HG03095 (cell line): ENCODE data around the gene AGO1.
"Not testable (repeated sequence)": the region's sequence is repeated elsewhere in the genome, so short reads cannot be mapped to it uniquely, and the experiment has no call there.

Experiments
- ATAC-seq: cut with Tn5 transposase; IDR thresholded peaks from one replicate; pipeline ENCODE4 v1.9.1; 2021; ENCODE audit warnings: moderate library complexity; ENCODE audit not compliant: unreplicated experiment

Gene AGO1

GRCh38 chr1:35866991-35867390 is 16.0 kb upstream of the AGO1 start:
- no peak for ATAC-seq

- not testable (repeated sequence) for ATAC-seq
Measured at GRCh38 chr1:35869245-35869950, 13.6 kb upstream of the AGO1 start.

GRCh38 chr1:35870651-35871309 is 12.2 kb upstream of the AGO1 start:
- no peak for ATAC-seq

DNA sequence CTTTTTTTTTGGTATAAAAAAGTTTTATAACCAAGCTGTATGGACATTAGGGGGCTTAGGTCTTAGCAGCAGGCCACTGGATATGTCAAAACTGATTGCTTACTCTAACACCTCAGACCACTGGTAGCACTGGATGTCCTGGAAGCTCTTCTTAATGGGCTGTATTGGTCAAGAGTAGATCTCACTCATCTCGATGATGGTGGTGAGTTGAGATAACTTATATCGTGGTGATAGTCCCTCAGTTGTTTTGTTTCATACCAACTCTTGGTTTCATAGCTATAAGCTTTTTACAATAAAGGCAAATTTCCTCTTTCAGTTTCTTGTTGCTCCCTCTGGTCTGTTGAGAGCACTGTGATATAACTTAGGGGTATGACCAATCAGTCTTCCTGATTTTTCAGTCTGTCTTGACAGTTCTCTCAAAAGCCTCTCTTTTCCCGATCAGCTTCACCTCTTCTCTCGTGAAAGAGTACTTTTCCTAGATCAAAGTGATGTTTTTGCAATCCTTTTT is 9.7 kb upstream of the AGO1 start:
- ATAC-seq, result no peak

GRCh38 chr1:35874115-35874514 is 8.9 kb upstream of the AGO1 start:
- not testable (repeated sequence) for ATAC-seq

GRCh38 chr1:35876988-35877387 is 6.0 kb upstream of the AGO1 start:
- no peak for ATAC-seq

DNA sequence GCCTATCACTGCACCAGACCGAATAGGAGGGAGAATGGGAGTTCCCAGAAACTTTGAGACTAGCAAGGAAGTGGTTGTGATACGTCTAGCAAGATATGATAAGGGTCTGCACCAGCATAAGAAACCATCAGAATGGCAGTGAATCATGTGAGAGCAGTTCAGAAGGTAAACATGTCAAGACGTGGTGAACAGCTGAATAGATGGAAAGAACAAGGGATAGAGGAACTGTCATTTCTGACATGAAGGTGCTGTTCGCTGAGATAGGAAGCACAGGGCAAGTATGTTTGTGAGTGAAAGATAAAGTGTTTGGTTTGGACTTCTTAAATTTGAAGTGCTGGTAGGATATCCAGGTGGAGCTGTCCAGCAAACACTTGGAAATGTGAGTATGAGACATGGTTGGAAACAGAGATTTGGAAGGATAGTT is 1.1 kb upstream of the AGO1 start:
- ATAC-seq, result no peak

GRCh38 chr1:35882586-35882944 is 444 bp upstream of the AGO1 start:
- ATAC-seq, result no peak

GRCh38 chr1:35883635-35884101 is 659 bp downstream of the AGO1 start:
- no peak for ATAC-seq

GRCh38 chr1:35884934-35885333 is 1.9 kb downstream of the AGO1 start:
- ATAC-seq, result no peak

GRCh38 chr1:35885961-35886558 is 3.1 kb downstream of the AGO1 start:
- no peak for ATAC-seq

DNA sequence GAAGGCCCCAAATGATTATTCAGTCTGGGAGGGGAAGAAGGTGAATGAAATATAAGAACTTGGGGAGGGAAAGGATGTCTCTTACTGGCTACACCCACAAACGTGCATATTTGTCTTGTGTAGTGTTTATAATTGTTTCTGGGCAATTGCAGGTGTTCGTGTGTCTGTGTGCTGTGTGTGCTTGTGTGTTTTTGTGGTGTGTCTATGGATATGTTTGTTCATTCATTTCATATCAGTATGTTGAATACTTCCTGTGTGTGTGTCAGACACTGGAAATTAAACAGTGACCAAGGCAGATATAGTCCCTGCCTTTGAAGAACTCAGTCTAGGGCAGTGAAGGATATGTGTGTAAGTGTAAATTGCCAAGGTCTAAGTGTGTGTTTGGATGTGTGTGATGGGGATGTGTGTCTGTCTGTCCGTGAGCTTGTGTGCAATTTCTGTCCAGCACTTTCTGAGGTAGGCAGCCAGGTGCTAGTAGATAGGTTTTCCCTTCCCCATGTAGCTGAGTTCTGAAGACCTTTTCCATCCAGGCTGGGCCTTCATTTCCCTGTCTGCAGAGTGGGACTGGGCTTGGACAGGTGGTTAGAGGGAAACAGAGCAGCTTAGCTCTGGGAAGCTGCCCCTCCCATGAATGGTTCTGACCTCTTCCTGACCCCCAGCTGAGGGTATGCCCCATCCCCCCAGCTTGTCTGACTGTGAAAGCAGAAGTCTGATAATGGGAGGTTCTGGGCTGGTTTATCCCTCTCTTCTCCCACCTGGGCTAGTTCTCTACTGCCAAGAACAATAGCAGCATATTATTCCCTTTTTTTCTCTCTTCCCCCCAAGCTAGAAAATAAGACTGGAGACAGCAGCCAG is 3.8 kb downstream of the AGO1 start:
- no peak for ATAC-seq

DNA sequence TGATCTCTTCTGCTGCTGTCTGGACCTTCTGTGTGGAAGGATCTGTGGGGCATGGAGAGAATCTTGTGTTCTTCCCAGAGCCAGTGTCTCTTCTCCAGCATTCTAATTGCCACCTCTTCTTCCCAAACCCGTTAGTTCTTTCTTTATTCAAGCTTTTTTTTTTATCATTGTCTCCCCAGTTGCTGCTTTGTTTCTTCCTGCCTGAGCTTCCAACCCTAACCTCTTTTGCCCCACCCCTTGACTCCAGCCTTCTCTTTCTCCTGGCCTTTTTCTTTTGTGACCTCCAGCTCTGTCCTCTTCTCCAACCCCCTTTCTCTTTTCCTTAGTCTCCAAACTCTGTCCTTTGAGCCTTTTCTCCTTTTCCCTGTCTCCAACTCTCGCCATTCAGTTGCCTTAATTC is 4.5 kb downstream of the AGO1 start:
- no peak for ATAC-seq

GRCh38 chr1:35888255-35888654 is 5.2 kb downstream of the AGO1 start:
- no peak for ATAC-seq

DNA sequence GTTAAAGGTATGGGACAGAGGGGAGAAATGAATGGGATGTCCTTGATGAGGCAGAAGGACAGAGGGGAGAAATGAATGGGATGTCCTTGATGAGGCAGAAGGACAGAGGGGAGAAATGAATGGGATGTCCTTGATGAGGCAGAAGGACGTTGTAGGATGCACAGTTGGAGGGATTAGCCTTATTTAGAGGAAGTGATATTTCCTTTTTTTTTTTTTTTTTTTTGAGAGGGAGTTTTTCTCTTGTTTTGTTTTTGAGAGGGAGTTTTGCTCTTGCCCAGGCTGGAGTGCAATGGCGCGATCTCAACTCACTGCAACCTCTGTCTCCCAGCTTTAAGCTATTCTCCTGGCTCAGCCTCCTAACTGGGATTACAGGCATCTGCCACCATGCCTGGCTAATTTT is 6.0 kb downstream of the AGO1 start:
- not testable (repeated sequence) for ATAC-seq

GRCh38 chr1:35893051-35893879 is 10.3 kb downstream of the AGO1 start:
- ATAC-seq, result no peak

GRCh38 chr1:35894183-35894582 is 11.2 kb downstream of the AGO1 start:
- peak; percentile 73 for ATAC-seq

- no peak for ATAC-seq
Measured at GRCh38 chr1:35894656-35895055, 11.6 kb downstream of the AGO1 start.

GRCh38 chr1:35899941-35900340 is 16.9 kb downstream of the AGO1 start:
- ATAC-seq, result no peak

- ATAC-seq, result no peak
Measured at GRCh38 chr1:35901235-35901634, 18.2 kb downstream of the AGO1 start.
